ENCODE data around the gene CNBD2.

DNA sequence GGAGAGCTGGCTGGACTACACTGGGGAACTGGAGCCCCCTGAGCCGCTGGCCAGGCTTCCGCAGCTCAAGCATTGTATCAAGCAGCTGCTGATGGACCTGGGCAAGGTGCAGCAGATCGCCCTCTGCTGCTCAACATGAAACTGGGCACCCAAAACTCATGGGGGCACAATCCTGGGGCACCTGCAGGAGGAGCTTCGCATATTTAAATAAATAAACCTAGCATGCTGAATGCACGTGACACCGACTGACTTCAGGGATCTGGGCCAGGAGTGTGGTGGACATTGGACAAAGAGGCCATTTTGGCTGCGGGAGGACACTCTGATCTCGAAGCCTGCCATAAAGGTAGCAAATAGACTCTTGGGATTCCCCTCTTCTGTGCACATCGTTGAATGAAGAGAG lies 20.9 kb upstream of the CNBD2 start:
- TF ChIP-seq POLR2A (IDR thresholded peaks at IDR 0.05; ENCODE audit: low read depth, low read length) (no peak), TAF1 (IDR thresholded peaks at IDR 0.05; ENCODE audit: borderline replicate concordance, low read depth, low read length) (no peak)

Measured in GM12892 (cell line).